Mucosa of descending colon (tissue), 3 donors: ENCODE results near the gene PRG3. TPM values are rescaled to one million over a fixed set of nuclear protein-coding genes. Genes with fewer than 3 reads are reported as not detected.

Source experiments
- ATAC-seq: fragments of 200-7000 bp; cut with Tn5 transposase; one replicate; pipeline ENCODE4 v1.9.1; 2020; ENCODE audit warnings: mild to moderate bottlenecking, moderate library complexity
- DNase-seq, 3 donors: peaks; one replicate each; pipeline ENCODE4 v3.0.0-alpha.2; 2020
- H3K36me3 ChIP-seq: fragments of 200-600 bp; one replicate; pipeline ENCODE4 v1.8.0; 2021; ENCODE audit warnings: low read depth, mild to moderate bottlenecking
- H3K4me1 ChIP-seq: fragments of 200-600 bp; one replicate; pipeline ENCODE4 v1.8.0; 2021; ENCODE audit warnings: low read depth, mild to moderate bottlenecking
- H3K4me3 ChIP-seq: fragments of 200-600 bp; one replicate; pipeline ENCODE4 v1.8.0; 2021; ENCODE audit warnings: mild to moderate bottlenecking
- H3K9me3 ChIP-seq: fragments of 200-600 bp; one replicate; pipeline ENCODE4 v1.8.0; 2021; ENCODE audit warnings: mild to moderate bottlenecking
- intact Hi-C, 2 donors: fragments of 100-400 bp; cut with DNase I in 1 of 2; cut with micrococcal nuclease in 1 of 2; formaldehyde crosslinking; loops; one replicate each; pipeline versions ENCODE4 v1.11.0 to v1.11.1; 2022; cut with DNase I, micrococcal nuclease
- total RNA-seq, 3 donors: library from RNA; stranded (reverse); fragmentation: NEBNext Ultra II Directional in 2 of 3; extraction: Animal tissue kit (Norgen Biotek cat#: 25700) in 2 of 3; gene quantifications; one replicate each; pipeline versions ENCODE4 v1.2.1 to v1.2.4, GENCODE V29; 2021 to 2023
- TF ChIP-seq, protein P1 (sequence below): fragments of 200-600 bp; IDR thresholded peaks from one replicate; pipeline ENCODE4 v1.8.0; 2022; ENCODE audit warnings: antibody characterized with exemption, mild to moderate bottlenecking
- donor health status: DM: no; HTN: no; CAD: no; lungs with moderate emphysema.
- donor health status: DM: no; HTN: no; CAD: no.
- donor health status: DM: no; HTN: yes; CAD: no.

PRG3 gene
- total RNA-seq, 3 donors from 2014 or later, result not detected

DNA sequence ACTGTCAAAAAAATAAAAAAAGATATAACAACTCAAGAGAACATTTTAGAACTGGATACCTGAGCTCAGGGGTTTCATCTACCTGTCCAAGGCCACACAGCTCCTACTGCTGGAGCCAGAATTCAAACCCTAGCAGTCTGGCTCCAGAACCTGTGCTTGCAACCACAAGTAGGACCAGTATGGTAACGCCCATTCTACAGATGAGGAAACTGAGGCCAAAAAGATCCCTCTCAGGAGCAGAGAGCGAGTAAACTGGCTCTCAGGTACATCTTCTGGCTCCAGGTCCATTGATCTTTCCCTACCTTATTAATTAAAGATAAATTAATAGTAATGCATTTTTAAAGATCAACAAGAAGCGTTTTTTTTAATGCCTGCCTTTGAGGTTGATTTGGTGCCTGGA, 23.6 kb downstream of the PRG3 start:
- H3K36me3 ChIP-seq, result no peaks in the 10 kb centered on the region
- no peak for ATAC-seq
- TF ChIP-seq, protein P1, sequence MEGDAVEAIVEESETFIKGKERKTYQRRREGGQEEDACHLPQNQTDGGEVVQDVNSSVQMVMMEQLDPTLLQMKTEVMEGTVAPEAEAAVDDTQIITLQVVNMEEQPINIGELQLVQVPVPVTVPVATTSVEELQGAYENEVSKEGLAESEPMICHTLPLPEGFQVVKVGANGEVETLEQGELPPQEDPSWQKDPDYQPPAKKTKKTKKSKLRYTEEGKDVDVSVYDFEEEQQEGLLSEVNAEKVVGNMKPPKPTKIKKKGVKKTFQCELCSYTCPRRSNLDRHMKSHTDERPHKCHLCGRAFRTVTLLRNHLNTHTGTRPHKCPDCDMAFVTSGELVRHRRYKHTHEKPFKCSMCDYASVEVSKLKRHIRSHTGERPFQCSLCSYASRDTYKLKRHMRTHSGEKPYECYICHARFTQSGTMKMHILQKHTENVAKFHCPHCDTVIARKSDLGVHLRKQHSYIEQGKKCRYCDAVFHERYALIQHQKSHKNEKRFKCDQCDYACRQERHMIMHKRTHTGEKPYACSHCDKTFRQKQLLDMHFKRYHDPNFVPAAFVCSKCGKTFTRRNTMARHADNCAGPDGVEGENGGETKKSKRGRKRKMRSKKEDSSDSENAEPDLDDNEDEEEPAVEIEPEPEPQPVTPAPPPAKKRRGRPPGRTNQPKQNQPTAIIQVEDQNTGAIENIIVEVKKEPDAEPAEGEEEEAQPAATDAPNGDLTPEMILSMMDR, result no peak
- no peaks in the 10 kb centered on the region for H3K4me1 ChIP-seq
- no peak for DNase-seq
- no peak overlapping the region for H3K4me3 ChIP-seq
- intact Hi-C loops, result no loop called here
- H3K9me3 ChIP-seq, result no peaks in the 10 kb centered on the region

DNA sequence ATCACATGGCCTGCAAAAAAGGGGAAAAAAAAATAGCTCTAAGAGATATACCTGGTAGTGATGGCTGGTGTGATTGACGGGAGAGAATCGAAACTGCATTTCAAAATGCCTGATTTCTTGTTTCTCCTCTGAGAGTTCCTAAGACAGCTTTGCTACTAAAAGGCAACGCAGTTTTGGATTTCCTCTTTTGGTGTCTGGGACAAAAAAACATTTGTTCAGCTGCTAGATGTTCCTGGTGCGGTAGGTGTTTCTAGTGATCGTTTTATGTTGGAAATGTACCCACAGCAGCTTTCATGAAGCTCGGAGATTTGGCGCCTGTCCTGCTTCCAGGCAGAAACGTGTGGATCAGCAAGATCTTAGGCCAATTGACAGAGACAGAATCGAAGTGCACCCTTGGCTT, 24.7 kb downstream of the PRG3 start:
- no peak for ATAC-seq
- intact Hi-C loops, result no loop called here

DNA sequence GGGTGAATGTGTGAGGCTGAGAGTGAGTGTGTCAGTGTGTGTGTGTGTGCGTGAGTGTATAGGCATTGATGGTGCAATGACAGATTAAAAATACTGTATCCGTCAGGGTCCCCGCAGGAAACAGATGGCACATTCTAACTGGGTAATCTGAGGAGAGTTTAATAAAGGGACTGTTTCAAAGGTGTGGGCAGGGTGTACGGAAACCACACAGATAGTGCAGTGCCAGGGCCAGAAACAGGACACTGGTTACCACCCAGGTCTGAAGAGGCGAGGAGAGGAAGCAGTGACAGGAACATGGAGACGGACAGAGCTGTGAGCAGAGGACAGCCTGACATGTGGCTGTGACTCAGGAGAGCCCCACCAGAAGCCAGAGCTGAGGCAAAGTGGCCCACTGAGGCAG, 26.3 kb downstream of the PRG3 start:
- Histone ChIP-seq H3K4me1 (no peaks in the 10 kb centered on the region), H3K36me3 (no peaks in the 10 kb centered on the region), H3K9me3 (no peaks in the 10 kb centered on the region), H3K4me3 (no peak overlapping the region)
- TF ChIP-seq, protein P1, result no peak
- intact Hi-C loops, result no loop called here
- DNase-seq (no peak), ATAC-seq (no peak)

More for the DNA sequence above, 24.7 kb downstream of the PRG3 start:
- Histone ChIP-seq H3K4me1 (no peaks in the 10 kb centered on the region), H3K4me3 (no peak overlapping the region), H3K36me3 (no peaks in the 10 kb centered on the region), H3K9me3 (no peaks in the 10 kb centered on the region)
- DNase-seq, result no peak
- TF ChIP-seq, protein P1, result no peak

DNA sequence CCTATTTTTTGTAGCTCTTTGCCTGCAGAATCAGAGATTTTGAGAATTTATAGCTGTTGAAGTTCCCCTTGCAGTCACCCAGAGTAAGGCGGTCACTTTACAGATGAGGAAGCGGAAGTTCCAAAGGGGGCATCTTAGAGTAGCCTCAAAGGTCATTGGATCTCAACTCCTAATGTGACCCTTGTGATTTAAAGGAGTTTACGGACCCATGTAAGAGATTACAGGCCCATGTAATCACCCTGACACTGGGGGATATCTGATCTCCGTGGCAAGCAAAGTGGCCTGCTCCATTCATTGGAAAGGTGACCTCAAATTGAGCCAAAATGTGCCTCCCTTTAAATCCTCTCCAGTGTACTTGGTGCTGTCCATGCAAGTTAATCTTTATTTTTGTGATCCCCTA, 27.1 kb downstream of the PRG3 start:
- intact Hi-C loops, result no loop called here
- Histone ChIP-seq H3K4me3 (no peak overlapping the region), H3K36me3 (no peaks in the 10 kb centered on the region), H3K9me3 (no peaks in the 10 kb centered on the region), H3K4me1 (no peaks in the 10 kb centered on the region)
- ATAC-seq (no peak), DNase-seq (no peak)
- TF ChIP-seq, protein P1, result no peak

DNA sequence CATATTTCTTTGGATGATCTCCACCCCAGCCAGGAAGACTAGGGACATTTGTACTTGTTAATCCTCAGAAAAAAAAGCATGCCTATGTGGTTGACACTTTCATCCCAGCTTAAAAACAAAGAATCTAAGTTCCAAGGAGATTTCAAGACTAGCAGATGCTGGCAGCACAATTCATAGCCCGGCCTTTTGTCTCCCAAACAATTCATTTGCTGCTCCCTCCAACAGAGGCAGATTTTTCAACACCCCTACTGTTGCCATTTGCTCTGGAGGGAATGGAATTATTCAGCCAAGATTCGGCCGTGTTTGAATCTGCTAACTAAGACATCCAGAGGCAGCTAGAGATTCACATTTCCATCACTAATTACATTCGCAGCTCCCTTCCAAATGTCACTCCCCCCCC, 27.5 kb downstream of the PRG3 start:
- ATAC-seq (no peak), DNase-seq (no peak)
- Histone ChIP-seq H3K36me3 (no peaks in the 10 kb centered on the region), H3K4me1 (no peaks in the 10 kb centered on the region), H3K9me3 (no peaks in the 10 kb centered on the region), H3K4me3 (no peak overlapping the region)
- intact Hi-C loops, result no loop called here
- TF ChIP-seq, protein P1, result no peak

DNA sequence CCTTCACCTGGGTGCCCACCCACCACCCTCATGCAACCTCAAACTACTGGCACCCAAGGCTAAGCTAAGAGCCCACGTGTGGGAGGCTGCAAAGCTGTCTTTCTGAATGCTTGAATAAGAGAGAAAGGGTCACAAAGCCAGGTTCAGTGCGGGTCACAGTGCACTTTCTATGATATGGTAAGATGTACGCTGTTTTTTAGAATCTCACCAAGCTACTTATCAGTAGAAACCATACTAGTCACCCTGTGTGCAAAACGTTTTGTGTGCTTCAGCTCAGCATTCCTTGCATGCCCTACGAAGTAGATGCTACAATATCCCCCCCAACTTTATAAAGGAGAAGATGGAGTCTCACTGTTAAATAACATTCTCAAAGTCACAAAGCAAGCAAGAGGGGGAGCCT, 27.9 kb downstream of the PRG3 start:
- intact Hi-C loops, result no loop called here
- TF ChIP-seq, protein P1, result no peak
- H3K4me1 ChIP-seq, result no peaks in the 10 kb centered on the region
- no peaks in the 10 kb centered on the region for H3K9me3 ChIP-seq
- DNase-seq (no peak), ATAC-seq (no peak)
- no peaks in the 10 kb centered on the region for H3K36me3 ChIP-seq
- no peak overlapping the region for H3K4me3 ChIP-seq
